Thyroid gland (tissue), 4 donors: ENCODE results near the gene NDE1. TPM values are rescaled to one million over a fixed set of nuclear protein-coding genes. Genes with fewer than 3 reads are reported as not detected.

Experiments used
- DNase-seq, 2 donors: peaks; one replicate each; pipeline ENCODE4 v3.0.0-alpha.2; 2019
- H3K27ac ChIP-seq, 3 donors: fragments of 200-600 bp; sonication (generic); 1 replicate in 2 of 3; 2 replicates in 1 of 3; pipeline ENCODE4 v1.5.1; 2016 to 2019; ENCODE audit warnings: mild to moderate bottlenecking in 1 of 3, moderate library complexity in 1 of 3
- H3K27me3 ChIP-seq: fragments of 200-600 bp; sonication (generic); one replicate; pipeline ENCODE4 v1.5.1; 2019
- H3K36me3 ChIP-seq, 2 donors: fragments of 200-600 bp; sonication (generic); one replicate each; pipeline ENCODE4 v1.5.1; 2016 to 2019
- H3K4me1 ChIP-seq, 2 donors: fragments of 200-600 bp; sonication (generic); one replicate each; pipeline ENCODE4 v1.5.1; 2017 to 2019
- H3K4me3 ChIP-seq, 3 donors: fragments of 200-600 bp; sonication (generic); replicated peaks in 1 of 3; 1 replicate in 2 of 3; 2 replicates in 1 of 3; pipeline ENCODE4 v1.5.1; 2016; ENCODE audit warnings: mild to moderate bottlenecking in 1 of 3
- H3K9me3 ChIP-seq: fragments of 200-600 bp; sonication (generic); one replicate; pipeline ENCODE4 v1.5.1; 2017
- POLR2A ChIP-seq, 2 donors: fragments of 450-650 bp; IDR thresholded peaks; one replicate each; pipeline ENCODE4 v1.6.1; 2017; ENCODE audit warnings: antibody characterized with exemption in 2 of 2, mild to moderate bottlenecking in 2 of 2, moderate library complexity in 1 of 2
- WGBS, 2 donors: methylation state at CpG; one replicate each; pipeline ENCODE4 v1.1.5; 2017; 5-methylcytosine and 5-hydroxymethylcytosine counted together
- intact Hi-C: fragments of 100-400 bp; cut with DNase I; formaldehyde crosslinking; loops from one replicate; pipeline ENCODE4 v1.15.1; 2023
- total RNA-seq, 4 donors: library from RNA; depleted of rRNA; stranded (reverse); fragments of >200 nt; gene quantifications; one replicate each; pipeline ENCODE4 v1.2.3, GENCODE V29; 2016
- TF ChIP-seq, protein P1 (sequence below), 6 experiments: fragments of 200-600 bp in 3 of 6; fragments of 450-650 bp in 3 of 6; sonication (generic) in 3 of 6; IDR thresholded peaks; one replicate each; pipeline ENCODE4 v1.5.1; 2016 to 2019; ENCODE audit warnings: antibody characterized with exemption in 6 of 6, mild to moderate bottlenecking in 2 of 6, inconsistent platforms in 1 of 6, moderate library complexity in 1 of 6

NDE1 gene
- total RNA-seq, 4 donors from 2014 or later: 7.7 to 21.3 (median 14.7) TPM

DNA sequence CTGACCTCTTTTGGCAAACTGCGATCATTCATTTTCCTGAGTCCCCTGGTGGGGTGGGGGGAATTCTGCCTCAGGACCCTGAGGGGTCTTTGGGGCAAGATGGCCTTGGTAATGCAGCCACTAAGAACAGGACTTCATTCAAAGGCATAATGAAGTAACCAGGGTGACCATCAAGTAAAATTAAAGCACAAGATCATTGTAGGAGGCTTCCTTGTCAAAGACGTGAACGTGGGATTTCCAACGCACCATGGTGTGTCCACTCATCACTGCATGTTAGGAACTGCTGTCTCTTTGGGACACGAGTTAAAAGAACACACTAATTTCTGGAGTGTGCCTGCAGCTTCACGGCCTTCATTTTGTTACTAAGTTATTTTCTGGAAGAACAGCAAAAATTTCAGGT lies 51.3 kb downstream of the NDE1 start:
- Histone ChIP-seq H3K36me3 (peaks cover 9 to 41% of the 10 kb centered on the region in 2 donors), H3K9me3 (no peaks in the 10 kb centered on the region)

DNA sequence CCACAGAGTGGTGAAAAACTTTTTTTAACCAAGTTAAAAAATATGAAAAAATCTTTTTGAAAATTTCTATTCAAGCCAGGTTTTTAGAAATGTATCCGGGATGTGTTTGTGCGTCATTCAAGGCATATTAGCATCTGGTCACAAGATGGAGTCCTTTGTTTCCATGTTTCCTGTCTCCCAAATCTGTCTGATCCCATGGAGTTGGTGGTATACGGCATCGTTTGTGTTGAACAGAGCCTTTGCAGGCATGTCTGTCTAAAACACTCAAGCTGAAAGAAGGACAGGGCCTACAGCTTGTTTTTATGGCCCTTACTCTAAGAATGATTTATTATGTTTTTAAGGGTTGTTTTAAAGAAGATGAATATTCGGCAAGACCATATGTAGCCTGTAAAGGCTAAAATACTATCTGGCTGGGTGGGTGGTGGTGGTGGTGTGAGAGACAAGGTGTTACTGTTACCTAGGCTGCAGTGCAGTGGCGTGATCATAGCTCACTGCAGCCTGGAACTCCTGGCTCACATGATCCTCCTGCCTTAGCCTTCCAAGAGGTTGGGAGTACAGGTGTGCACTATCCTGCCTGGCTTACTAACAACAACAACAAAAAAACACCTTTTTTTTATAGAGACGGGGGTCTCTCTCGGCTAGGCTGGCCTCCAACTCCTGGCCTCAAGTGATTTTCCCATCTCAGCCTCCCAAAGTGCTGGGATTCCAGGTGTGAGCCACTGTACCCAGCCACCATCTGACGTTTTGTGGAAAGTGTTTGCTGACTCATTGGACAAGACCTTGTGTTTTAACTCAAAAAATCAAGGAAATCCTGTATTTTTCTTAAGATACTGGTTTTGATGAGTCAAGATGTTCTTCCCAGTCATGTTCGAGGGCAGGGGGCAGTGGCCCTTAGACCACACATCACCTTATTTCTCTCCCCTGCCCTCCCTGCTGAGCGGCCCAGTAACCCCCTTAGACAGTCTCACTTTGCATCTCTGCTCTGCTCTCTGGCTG lies 52.2 kb downstream of the NDE1 start:
- WGBS, 2 donors: 91 to 92% methylated on average over 11 of the region's 11 CpGs
- intact Hi-C loops: loop anchor here (10.0 kb wide), 1 partner anchor 277 kb away; no protein-coding TSS in a partner anchor
- no peak overlapping the region for H3K4me3 ChIP-seq
- TF ChIP-seq, protein P1, sequence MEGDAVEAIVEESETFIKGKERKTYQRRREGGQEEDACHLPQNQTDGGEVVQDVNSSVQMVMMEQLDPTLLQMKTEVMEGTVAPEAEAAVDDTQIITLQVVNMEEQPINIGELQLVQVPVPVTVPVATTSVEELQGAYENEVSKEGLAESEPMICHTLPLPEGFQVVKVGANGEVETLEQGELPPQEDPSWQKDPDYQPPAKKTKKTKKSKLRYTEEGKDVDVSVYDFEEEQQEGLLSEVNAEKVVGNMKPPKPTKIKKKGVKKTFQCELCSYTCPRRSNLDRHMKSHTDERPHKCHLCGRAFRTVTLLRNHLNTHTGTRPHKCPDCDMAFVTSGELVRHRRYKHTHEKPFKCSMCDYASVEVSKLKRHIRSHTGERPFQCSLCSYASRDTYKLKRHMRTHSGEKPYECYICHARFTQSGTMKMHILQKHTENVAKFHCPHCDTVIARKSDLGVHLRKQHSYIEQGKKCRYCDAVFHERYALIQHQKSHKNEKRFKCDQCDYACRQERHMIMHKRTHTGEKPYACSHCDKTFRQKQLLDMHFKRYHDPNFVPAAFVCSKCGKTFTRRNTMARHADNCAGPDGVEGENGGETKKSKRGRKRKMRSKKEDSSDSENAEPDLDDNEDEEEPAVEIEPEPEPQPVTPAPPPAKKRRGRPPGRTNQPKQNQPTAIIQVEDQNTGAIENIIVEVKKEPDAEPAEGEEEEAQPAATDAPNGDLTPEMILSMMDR (IDR thresholded peaks at IDR 0.05): no peak
- TF ChIP-seq POLR2A (IDR thresholded peaks at IDR 0.05): no peak
- H3K27me3 ChIP-seq: no peaks in the 10 kb centered on the region
- H3K4me1 ChIP-seq: no peaks in the 10 kb centered on the region
- no peaks in the 10 kb centered on the region for H3K9me3 ChIP-seq
- no peak for DNase-seq
- peaks cover 9 to 32% of the 10 kb centered on the region in 2 donors for H3K36me3 ChIP-seq
- no peak overlapping the region for H3K27ac ChIP-seq

More for the DNA sequence above, 51.3 kb downstream of the NDE1 start:
- H3K4me1 ChIP-seq: no peaks in the 10 kb centered on the region
- TF ChIP-seq POLR2A (IDR thresholded peaks at IDR 0.05): no peak
- TF ChIP-seq, protein P1 (IDR thresholded peaks at IDR 0.05): no peak
- no peak for DNase-seq
- intact Hi-C loops: loop anchor here (10.0 kb wide), 1 partner anchor 277 kb away; no protein-coding TSS in a partner anchor
- H3K27ac ChIP-seq: no peak overlapping the region
- 93 to 96% methylated on average over 6 of the region's 6 CpGs for WGBS, 2 donors
- H3K4me3 ChIP-seq: no peak overlapping the region
- no peaks in the 10 kb centered on the region for H3K27me3 ChIP-seq

DNA sequence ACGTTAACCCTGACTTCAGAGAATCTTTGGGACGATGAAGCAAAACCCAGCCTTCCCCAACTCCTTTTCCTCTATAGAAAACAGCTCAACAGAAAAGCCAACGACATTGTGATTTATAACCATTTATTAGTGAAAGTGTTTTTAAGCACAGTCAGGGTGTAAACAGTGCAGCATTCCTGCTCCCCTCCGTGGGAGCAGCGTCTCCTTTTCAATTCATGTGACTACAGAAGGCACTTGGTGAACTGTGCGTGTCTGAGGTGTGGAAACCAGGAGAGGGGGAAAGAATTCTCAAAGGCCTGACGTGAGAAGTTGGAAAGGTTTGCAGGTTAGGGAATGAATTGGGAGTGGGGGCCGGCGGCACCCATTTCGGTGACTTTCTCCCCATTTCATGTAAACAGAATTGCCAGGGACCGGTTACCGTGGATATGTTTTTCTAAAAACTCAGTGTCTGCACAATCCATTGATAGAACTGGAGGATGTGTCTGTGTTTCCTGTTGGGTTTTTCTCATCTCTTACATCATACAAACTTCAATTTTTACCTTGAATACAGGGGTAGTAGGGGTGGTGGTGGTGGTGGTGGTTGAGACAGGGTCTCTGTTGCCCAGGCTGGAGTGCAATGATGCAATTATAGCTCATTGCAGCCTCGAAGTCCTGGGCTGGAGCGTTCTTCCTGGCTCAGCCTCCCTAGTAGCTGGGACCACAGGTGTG lies 53.1 kb downstream of the NDE1 start:
- Histone ChIP-seq H3K27ac (no peak overlapping the region), H3K27me3 (no peaks in the 10 kb centered on the region), H3K4me1 (no peaks in the 10 kb centered on the region), H3K4me3 (no peak overlapping the region), H3K36me3 (peaks cover 9 to 25% of the 10 kb centered on the region in 2 donors), H3K9me3 (no peaks in the 10 kb centered on the region)
- no peak for TF ChIP-seq POLR2A (IDR thresholded peaks at IDR 0.05)
- TF ChIP-seq, protein P1 (IDR thresholded peaks at IDR 0.05): no peak
- DNase-seq: no peak
- intact Hi-C loops: loop anchor here (10.0 kb wide), 1 partner anchor 278 kb away; no protein-coding TSS in a partner anchor
- WGBS, 2 donors: 88 to 91% methylated on average over 14 of the region's 14 CpGs

DNA sequence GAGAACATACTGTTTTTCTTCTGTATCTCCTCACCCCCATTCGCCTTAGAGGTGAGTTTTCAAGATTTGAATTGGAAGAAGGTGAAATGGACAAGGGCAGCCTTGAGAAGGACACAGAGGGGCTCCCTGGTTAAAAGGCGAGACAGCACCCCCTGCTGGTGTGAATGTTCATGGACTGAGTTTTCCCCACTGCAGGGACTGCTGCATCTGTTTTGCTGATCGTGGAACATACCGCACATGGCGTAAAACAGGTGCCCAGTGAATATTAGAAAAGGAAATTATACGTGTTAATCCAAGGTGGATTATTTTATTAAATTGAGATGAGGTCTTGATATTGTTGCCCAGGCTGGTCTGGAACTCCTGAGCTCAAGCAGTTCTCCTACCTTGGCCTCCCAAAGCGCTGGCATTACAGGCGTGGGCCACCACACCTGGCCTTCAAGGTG lies 54.5 kb downstream of the NDE1 start:
- Histone ChIP-seq H3K27me3 (no peaks in the 10 kb centered on the region), H3K9me3 (no peaks in the 10 kb centered on the region), H3K4me3 (no peak overlapping the region), H3K27ac (no peak overlapping the region), H3K36me3 (peaks cover 5 to 13% of the 10 kb centered on the region in 2 donors), H3K4me1 (no peaks in the 10 kb centered on the region)
- WGBS, 2 donors: 70 to 73% methylated on average over 8 of the region's 8 CpGs
- peak; percentile 60 to 74 for DNase-seq
- intact Hi-C loops: loop anchor here (10.0 kb wide), 1 partner anchor 280 kb away; no protein-coding TSS in a partner anchor
- no peak for TF ChIP-seq POLR2A (IDR thresholded peaks at IDR 0.05)
- TF ChIP-seq, protein P1 (IDR thresholded peaks at IDR 0.05): peak; percentile 25 to 64 (median 40)
